T-helper 2 cell (primary cell): ENCODE measurements around the gene LRPAP1.

Experiments used
- DNase-seq, 5 experiments: peaks; one replicate each; pipeline versions ENCODE4 v3.0.0 to v3.0.0-alpha.2; 2012 to 2022

Gene LRPAP1

DNA sequence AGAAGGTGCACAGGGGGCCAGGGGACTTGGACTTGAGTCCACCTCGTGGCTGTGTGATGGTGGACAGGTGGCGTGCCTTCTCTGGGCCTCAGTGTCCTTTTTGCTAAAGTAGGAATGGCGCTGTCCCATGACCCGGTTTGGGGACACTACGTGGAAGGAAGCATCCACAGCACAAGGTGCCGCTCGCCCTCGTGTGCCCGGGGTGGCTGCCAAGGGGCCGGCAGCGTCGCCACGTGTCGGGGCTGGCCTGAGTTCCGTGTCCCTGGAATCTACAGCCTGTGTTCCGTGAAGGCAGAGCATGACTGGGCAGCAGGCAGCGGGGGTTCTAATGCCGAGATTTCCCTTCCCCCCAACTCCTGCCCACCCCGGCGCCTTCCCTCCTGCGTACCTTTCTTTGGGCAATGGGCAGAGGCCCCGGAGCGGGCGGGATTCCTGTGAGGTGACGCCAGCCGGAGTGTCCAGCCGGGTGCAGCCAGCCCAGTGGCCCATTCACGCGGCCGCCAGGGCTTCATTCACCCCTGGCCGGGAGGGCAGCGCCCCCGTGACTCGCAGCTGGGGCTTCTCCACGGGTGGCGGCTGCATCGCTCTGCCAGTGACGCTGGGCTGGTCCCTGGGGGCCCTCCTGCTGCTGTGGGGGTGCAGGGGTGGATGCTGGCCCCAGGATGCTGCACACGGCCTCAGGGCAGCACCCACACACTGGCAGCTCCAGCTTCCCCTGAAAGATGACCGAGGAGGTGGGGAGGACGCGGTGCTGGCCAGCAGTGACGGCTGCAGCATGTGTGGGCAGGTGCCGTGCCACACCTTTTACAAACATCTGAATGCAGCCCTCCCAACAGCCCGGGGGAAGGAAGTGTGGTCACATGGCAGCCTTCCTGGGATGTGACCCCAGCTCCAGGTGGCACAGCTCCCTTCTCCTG is 47.9 kb downstream of the LRPAP1 start:
- DNase-seq: no peak

DNA sequence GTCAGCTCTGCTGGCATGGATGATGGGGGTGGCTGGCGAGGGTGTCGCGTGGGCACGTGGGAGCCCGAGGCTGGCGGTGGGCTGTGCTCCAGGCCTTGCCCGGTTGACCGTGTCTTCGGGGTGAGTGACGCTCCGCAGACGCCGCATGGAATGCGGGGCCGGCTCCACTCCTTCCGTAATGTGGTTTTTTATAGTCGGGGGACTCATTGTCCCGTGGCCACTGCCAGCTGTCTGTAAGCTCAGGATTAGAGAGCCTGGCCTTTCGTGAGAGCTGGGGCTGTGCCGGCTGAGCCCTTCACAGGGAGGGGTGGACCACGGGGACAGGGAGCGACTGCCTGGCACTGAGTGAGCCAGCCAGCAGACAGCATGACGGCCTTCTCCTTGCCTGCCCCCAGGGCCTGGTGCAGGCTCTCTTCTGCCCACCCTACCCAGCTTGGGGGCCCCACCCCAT is 48.7 kb downstream of the LRPAP1 start:
- DNase-seq: no peak

GRCh38 chr4:3482707-3483106 is 49.5 kb downstream of the LRPAP1 start:
- no peak for DNase-seq

GRCh38 chr4:3481783-3482393 is 50.3 kb downstream of the LRPAP1 start:
- DNase-seq: no peak

DNA sequence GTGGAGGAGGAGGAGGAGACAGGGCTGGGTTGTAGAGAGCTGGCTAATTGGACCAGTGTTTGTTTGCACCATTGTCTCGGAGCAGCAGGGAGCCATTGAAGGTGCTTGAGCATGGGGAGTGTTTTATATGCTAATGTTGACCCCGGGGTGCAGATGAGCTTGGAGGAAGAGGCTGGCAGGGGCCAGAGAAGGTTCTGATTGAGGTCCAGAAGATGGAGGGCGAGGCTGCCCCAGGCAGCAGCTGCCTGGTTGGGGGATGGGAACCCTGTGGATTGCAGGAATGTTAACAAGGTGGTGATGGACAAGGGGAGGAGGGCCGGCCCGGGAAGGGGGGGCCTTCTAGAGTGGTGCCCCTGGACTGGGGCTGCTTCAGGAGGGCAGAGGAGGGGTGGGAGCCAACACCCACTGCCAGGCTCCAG is 51.1 kb downstream of the LRPAP1 start:
- DNase-seq: no peak

DNA sequence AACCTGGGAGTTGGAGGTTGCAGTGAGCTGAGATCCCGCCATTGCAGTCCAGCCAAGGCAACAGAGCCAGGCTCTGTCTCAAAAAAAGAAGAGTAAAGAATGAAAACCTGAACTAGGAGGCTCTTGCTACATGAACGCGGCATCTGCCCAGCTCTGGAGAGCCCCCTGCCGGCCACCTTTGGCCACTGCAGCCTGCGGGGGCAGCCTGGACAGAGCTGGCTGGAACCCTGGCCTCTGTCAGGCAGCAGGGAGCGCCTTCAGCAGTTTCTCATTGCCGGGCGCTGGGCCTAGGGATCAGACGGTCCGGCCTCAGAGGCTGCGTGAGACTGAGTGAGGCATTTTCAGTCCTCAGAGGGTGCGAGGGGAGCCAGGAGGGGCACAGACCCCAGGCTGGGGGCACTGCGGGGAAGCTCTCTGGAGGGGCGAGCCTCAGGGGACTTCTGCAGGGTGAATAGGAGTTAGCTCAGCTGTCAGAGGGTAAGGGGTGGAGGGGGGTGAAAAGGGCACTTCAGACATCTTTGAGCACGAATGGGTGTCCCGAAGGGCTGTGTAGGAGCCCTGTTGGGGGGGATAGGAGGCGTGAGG is 51.6 kb downstream of the LRPAP1 start:
- peak; percentile 29 to 64 (median 57) for DNase-seq

- DNase-seq: no peak
Measured at GRCh38 chr4:3479358-3480101, 52.7 kb downstream of the LRPAP1 start.

GRCh38 chr4:3478446-3479357 is 53.5 kb downstream of the LRPAP1 start:
- DNase-seq: no peak

DNA sequence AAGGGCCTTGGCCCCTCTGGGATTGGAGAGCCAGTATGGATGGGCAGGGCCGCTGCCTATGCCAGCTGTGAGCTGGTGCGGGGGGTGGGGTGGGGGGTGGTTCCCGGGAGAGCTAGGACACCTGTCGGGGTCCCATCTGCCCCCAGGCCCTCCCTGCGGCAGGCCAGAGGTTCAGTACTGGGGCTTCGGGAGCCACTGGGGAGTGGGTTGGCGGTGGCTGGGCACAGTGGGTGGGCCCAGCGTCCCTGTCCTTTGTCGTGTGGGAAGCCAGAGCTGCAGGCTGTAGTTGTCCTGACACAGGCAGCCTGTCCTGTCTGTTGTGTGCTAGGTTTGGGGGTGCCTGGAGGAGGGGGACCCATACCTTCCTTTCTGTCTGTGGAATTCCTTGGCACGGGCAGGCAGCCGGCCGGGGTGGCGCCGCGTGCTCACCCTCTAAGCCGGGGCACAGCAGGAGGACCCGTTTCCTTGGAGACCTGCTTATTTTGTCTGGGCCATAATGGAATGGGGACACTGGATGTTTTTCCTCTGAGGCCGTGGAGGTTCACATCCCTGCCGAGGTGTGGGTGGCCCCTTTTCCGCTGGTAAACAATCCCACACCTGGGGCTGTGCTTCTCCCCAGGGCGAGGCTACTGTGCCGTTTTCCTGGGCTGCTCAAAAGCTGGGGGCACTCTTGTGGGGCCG is 54.3 kb downstream of the LRPAP1 start:
- no peak for DNase-seq

DNA sequence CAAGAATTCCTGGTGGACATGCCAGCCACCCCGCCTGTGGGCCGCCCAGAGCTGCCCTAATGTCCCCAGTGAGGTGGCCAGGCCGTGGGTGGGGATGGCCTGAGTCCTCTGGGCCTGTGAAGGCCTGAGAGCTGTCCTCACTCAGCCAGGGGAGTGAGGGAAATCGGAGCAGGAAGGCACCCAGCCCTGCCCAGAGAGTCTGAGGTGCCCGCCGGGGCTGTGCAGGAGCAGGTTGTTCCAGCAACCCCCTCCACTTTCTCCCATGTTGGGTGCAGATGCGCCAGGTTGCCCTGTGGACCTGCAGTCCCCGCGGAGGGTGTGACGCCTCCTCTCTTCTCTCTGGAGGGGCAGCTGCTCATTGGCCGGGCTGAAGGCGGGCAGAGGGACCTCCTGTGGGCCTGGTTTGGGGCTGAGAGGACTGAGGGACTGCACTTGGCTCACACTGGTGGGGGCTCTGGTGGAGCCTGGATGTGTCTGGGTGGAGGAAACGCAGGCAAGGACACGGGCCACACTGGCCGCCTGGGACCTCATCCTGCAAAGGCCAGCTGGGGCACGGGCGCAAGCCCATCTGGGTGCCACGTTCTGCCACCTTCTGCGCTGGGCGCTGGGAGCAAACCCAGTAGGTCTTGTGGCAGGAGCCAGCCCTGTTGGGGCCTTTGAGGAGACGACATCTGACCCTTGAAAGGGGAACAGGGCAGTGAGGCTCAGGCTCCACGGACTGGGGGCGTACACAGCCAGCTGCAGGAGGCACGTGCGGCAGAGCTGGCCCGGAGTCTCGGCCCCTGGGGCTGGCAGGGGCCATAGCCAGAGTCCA is 55.1 kb downstream of the LRPAP1 start:
- DNase-seq: no peak

DNA sequence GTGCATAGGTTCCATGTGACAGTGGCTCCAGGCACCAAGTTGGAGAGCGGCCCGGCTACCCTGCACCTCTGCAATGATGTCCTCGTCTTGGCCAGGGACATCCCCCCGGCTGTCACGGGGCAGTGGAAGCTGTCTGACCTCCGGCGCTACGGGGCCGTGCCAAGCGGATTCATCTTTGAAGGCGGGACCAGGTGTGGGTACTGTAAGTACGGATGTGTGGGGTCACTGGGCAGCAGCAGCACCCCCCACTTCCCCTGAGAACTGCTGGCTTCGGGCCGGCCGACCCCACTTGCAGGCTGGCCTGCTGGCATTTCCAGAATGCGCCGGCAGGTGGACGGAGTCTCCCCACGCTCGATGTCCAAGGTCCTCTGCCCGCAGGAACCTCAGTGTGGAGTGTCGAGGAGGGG is 55.9 kb downstream of the LRPAP1 start:
- no peak for DNase-seq

DNA sequence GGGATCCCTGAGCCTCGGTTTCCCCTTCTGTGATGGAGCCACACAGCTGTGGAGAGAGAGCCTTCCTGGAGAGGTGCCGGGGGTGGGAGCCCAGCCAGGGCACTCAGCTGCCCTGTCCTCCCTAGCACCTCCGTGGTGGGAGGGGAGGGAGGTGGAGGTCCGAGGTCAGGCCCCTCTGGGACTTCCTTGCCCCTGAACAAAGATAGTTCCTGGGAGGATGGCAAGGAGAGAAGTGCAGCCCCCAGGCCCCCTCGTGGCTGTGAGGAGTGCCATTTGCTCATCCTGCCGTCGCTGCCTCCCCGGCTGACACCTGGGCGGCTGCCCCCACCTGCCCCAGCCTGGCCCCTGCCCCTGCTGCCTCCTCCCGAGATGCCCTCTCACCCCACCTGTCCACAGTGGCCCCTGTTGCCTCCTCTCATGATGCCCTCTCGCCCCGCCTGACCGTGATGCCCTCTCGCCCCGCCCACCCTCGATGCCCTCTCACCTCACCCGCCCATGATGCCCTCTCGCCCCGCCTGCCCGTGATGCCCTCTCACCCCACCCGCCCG is 56.4 kb downstream of the LRPAP1 start:
- no peak for DNase-seq

DNA sequence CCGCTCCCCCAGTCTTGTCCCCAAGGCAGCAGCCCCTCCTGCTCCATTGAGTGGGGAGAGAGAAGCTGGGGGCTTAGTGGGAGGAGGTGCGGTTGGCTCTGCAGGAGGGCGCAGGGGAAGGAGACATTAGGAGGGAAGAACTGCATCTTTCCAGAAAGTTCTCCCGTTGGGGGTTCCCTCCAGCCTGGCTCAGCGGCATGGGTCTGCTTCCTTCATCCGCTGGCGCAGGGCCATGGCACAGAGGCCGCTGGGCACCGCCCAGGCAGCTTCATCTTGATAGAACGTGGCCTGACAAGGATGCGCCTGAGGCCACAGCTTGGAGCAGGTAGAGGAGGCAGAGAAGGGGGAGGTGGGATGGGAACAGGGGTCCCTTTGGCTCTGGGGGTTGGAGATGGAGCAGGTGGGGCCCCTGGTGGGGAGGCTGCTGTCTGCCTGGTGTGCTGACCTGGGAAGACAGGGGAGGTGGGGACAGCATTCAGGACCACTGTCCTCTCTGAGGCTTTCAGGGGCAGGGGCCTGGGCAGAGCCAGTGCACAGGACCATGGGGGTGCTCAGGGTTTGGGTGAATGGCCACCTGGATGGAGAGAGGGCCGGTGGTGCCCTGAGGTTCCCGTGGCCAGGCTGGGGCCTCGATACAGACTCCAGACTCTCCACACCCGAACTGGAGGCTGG is 57.0 kb downstream of the LRPAP1 start:
- DNase-seq: no peak

DNA sequence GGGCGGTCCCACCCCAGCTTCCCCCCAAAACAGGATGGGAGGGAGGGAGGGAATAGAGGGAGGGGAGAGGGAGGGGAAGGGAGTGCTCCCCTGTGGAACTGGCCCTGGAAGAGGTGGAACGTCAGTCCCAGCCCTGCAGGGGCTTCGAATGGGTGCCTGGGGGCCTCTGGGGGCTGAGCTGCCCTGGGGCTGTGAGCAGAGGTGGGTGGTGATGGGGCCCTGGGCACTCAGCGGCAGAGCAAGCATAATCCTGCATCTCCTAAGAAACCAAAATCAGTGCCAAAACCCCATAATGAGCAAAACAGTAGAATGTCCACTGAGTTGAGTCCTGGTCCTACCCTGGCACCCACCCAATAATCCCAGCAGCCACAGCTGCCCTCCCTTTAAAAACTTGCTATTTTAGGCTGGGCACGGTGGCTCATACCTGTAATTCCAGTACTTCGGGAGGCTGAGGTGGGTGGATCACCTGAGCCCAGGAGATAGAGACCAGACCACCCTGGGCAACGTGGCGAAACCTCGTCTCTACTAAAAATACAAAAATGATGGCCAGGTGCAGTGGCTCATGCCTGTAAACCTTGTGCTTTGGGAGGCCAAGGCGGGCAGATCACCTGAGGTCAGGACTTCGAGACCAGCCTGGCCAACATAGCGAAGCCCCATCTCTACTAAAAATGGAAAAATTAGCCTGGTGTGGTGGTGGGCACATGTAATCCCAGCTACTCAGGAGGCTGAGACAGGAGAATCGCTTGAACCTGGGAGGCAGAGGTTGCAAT is 58.0 kb downstream of the LRPAP1 start:
- no peak for DNase-seq

- DNase-seq: no peak
Measured at GRCh38 chr4:3473181-3473950, 58.9 kb downstream of the LRPAP1 start.

- DNase-seq: no peak
Measured at GRCh38 chr4:3472411-3473141, 59.6 kb downstream of the LRPAP1 start.

- no peak for DNase-seq
Measured at GRCh38 chr4:3471886-3472285, 60.3 kb downstream of the LRPAP1 start.
